Measurements from ENCODE around the gene KPNA1.

DNA sequence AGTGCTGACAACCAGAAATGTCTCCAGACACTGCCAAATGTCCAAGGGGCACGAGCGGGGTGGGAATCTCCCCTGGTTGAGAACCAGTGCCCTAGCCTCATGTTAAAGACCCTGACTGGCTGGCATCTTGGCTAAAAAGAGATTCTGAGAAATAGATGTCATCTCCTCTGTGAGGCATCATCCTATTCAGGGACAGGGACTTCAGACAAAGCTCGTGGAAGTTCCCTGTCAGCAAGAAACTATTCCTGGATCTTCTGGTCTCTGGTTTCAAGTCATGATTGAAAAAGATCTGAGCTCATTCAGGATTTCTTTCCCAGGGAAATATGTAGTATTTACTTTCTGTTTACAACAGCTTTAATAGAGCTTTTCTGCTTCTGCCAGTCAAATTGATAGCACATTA lies 109.7 kb downstream of the KPNA1 start:
- TF ChIP-seq POLR2A (IDR thresholded peaks at IDR 0.05) (no peak), EP300 (IDR thresholded peaks at IDR 0.05) (no peak)
- TF ChIP-seq, protein P1, sequence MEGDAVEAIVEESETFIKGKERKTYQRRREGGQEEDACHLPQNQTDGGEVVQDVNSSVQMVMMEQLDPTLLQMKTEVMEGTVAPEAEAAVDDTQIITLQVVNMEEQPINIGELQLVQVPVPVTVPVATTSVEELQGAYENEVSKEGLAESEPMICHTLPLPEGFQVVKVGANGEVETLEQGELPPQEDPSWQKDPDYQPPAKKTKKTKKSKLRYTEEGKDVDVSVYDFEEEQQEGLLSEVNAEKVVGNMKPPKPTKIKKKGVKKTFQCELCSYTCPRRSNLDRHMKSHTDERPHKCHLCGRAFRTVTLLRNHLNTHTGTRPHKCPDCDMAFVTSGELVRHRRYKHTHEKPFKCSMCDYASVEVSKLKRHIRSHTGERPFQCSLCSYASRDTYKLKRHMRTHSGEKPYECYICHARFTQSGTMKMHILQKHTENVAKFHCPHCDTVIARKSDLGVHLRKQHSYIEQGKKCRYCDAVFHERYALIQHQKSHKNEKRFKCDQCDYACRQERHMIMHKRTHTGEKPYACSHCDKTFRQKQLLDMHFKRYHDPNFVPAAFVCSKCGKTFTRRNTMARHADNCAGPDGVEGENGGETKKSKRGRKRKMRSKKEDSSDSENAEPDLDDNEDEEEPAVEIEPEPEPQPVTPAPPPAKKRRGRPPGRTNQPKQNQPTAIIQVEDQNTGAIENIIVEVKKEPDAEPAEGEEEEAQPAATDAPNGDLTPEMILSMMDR (IDR thresholded peaks at IDR 0.05) = no peak

Measured in ovary (tissue), 3 donors.